ENCODE data around the gene ABCG4. TPM values are rescaled to one million over a fixed set of nuclear protein-coding genes. Genes with fewer than 3 reads are reported as not detected.

ABCG4 gene
- total RNA-seq, 4 donors from 2014 or later: under 0.01 to 0.30 TPM; not detected in 2

DNA sequence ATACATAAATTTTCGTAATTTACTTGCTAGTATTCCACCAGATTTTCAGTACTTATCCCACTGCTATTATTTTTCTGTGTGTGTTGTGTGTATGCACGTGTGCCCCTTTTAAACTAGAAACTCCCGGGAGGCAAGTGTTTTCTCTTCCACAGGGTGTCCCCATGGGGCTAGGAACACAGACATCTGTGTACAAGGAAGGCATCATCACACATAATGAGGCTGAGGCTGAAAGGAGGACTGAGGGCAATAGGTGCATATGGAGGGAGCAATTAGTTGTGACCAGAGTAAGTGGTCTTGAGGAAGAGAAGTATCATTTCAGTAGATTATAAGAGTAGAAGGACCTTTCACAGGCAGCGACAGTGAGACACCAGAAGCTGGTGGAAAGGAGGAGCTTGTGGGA, 45.1 kb upstream of the ABCG4 start:
- Histone ChIP-seq H3K4me3 (no peak overlapping the region), H3K27ac (peak overlapping the region in 1 of 4 donors; percentile 93), H3K4me1 (peaks cover 0 to 55% (median 36%) of the 10 kb centered on the region in 4 donors), H3K27me3 (no peaks in the 10 kb centered on the region), H3K9me3 (no peaks in the 10 kb centered on the region), H3K36me3 (no peaks in the 10 kb centered on the region)
- DNase-seq (ENCODE audit: low spot score in 2 of 2): no peak
- TF ChIP-seq POLR2A (IDR thresholded peaks at IDR 0.05): no peak
- TF ChIP-seq, protein P1, sequence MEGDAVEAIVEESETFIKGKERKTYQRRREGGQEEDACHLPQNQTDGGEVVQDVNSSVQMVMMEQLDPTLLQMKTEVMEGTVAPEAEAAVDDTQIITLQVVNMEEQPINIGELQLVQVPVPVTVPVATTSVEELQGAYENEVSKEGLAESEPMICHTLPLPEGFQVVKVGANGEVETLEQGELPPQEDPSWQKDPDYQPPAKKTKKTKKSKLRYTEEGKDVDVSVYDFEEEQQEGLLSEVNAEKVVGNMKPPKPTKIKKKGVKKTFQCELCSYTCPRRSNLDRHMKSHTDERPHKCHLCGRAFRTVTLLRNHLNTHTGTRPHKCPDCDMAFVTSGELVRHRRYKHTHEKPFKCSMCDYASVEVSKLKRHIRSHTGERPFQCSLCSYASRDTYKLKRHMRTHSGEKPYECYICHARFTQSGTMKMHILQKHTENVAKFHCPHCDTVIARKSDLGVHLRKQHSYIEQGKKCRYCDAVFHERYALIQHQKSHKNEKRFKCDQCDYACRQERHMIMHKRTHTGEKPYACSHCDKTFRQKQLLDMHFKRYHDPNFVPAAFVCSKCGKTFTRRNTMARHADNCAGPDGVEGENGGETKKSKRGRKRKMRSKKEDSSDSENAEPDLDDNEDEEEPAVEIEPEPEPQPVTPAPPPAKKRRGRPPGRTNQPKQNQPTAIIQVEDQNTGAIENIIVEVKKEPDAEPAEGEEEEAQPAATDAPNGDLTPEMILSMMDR (IDR thresholded peaks at IDR 0.05): no peak
- no peak for TF ChIP-seq EP300 (IDR thresholded peaks at IDR 0.05)
- 50 to 52% methylated on average over 4 of the region's 4 CpGs for WGBS, 2 donors

DNA sequence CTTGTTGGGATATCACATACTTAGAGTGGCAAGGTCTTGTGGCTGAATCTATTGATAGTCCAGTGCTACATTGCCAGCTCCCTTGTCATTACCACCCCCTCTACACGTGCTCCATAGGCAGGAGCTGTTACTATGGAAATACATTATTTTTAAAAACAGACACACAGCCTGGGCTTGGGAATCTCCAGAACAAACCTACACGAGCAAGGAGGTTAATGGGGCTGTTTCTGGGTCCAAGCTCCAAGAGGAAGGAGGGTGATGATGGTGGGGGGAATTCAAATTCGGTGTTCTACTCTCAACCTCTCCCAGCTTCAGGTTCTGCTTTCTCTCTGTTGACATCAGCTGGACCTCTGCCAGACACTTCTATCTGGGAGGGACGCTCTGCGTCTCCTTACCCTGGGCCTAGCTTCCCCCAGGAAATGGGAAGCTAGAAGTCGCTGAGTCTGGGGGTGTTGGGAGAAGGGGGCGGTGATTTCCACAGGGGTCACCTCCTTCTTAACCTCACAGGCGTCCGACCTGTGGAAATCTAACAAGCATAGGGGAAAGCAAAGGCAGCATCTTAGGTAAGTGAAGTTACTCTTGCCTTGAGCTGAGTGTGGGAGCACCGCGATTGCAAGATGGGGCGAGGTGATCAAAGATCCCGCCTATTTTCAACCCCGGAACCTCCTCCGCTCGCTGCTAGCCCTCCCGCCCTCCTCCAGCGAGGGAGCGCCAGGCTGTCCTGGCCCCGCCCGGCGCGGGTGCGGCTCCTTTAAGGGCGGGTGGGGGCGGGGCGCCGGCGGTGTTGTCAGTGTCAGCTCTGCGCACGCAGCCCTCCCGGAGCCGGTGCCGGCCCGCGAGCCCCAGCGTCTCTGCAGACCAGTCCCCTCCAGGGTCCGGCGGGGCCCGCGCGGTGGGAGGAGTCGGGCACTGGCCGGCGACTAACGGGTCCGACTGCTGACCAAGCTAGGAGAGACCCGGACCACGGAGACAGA, 42.0 kb upstream of the ABCG4 start, which contains the start of gene C2CD2L:
Gene C2CD2L, plus strand, starts transcription at position 781 of the 974 bp plus-strand sequence. CDS start 398 bp downstream, outside the sequence.
- peak in 1 of 2 donors; percentile 45 for TF ChIP-seq POLR2A (IDR thresholded peaks at IDR 0.05)
- TF ChIP-seq, protein P1 (IDR thresholded peaks at IDR 0.05): no peak
- peak; percentile 18 to 70 for TF ChIP-seq EP300 (IDR thresholded peaks at IDR 0.05)
- Histone ChIP-seq H3K27ac (peak within 1 kb of the TSS; percentile 58 to 91 (median 90)), H3K9me3 (no peaks in the 10 kb centered on the region), H3K4me3 (peak within 1 kb of the TSS; percentile 78 to 99 (median 92)), H3K4me1 (peaks cover 0 to 56% (median 30%) of the 10 kb centered on the region in 4 donors), H3K36me3 (peaks cover 0 to 22% (median 10%) of the 10 kb centered on the region in 3 donors), H3K27me3 (no peaks in the 10 kb centered on the region)
- DNase-seq (ENCODE audit: low spot score in 2 of 2): peak; percentile 84 to 88
- 1% methylated on average over 26 to 35 of the region's 49 CpGs for WGBS, 2 donors

GRCh38 chr11:119107538-119108145, 41.2 kb upstream of the ABCG4 start:
- H3K27me3 ChIP-seq: no peaks in the 10 kb centered on the region
- H3K9me3 ChIP-seq: no peaks in the 10 kb centered on the region
- H3K36me3 ChIP-seq: peaks cover 0 to 30% (median 10%) of the 10 kb centered on the region in 3 donors
- no peak for DNase-seq (ENCODE audit: low spot score in 2 of 2)
- H3K4me3 ChIP-seq: peak overlapping the region; percentile 78 to 99 (median 92)
- TF ChIP-seq POLR2A (IDR thresholded peaks at IDR 0.05) (no peak), EP300 (IDR thresholded peaks at IDR 0.05) (no peak)
- TF ChIP-seq, protein P1 (IDR thresholded peaks at IDR 0.05): no peak
- peaks cover 0 to 53% (median 30%) of the 10 kb centered on the region in 4 donors for H3K4me1 ChIP-seq
- 0 to 2% methylated on average over 10 to 18 of the region's 65 CpGs for WGBS, 2 donors
- H3K27ac ChIP-seq: peak overlapping the region; percentile 58 to 91 (median 90)

DNA sequence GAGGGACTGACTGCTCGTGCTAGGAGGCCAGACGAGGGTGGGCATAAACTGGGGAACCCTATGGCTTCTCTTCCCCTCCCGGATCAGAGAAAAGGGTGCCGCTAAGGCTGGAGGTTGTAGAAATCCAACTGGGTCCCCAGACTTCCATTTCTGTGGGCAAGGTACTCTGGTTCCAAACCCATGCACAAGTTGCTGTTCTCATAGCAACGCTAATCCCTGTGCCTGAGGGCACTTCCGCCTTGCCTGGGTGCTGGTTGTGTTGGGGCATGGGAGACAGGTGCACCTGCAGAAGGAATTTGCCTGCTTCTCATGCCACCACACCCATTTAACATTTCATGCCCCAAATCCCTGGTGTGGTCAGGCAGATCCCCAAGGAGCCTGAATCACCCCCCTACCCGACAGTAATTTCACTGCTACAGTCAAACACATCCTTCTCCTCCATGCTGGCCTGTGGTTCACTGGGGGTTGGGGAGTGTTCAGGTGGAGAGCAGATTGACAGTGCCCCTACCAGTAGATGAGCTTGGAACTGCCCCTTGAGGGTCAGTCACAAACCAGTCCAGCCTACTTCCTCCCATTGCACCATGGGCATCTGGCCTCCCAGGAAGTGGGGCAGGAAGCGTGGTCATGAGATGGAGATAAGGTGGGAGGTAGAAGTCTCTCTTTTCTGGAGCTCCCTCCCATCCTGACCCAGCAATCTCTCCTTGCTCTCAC, 40.6 kb upstream of the ABCG4 start:
- H3K36me3 ChIP-seq: peaks cover 0 to 36% (median 10%) of the 10 kb centered on the region in 3 donors
- no peak for DNase-seq (ENCODE audit: low spot score in 2 of 2)
- peaks cover 0 to 47% (median 24%) of the 10 kb centered on the region in 4 donors for H3K4me1 ChIP-seq
- no peaks in the 10 kb centered on the region for H3K27me3 ChIP-seq
- 24 to 26% methylated on average over 5 to 8 of the region's 8 CpGs for WGBS, 2 donors
- H3K9me3 ChIP-seq: no peaks in the 10 kb centered on the region
- TF ChIP-seq EP300 (IDR thresholded peaks at IDR 0.05) (no peak), POLR2A (IDR thresholded peaks at IDR 0.05) (no peak)
- TF ChIP-seq, protein P1 (IDR thresholded peaks at IDR 0.05): no peak
- H3K27ac ChIP-seq: peak overlapping the region in 3 of 4 donors; percentile 89 to 91 (median 90)
- H3K4me3 ChIP-seq: peak overlapping the region; percentile 78 to 99 (median 92)
